Germinal center (tissue), 1 donor: ENCODE measurements around the gene CIZ1.

Experiments used
- DNase-seq: peaks from one replicate; pipeline ENCODE4 v3.0.0; 2012; ENCODE audit warnings: mixed read lengths, low spot score

Gene CIZ1

GRCh38 chr9:128124873-128125579 lies 66.3 kb downstream of the CIZ1 start:
- DNase-seq = no peak

GRCh38 chr9:128124451-128124850 lies 66.9 kb downstream of the CIZ1 start:
- DNase-seq = no peak

GRCh38 chr9:128123451-128124080 lies 67.8 kb downstream of the CIZ1 start:
- no peak for DNase-seq

GRCh38 chr9:128122809-128123175 lies 68.6 kb downstream of the CIZ1 start:
- no peak for DNase-seq

- no peak for DNase-seq
Measured at GRCh38 chr9:128121924-128122808, 69.2 kb downstream of the CIZ1 start.

- no peak for DNase-seq
Measured at GRCh38 chr9:128121466-128121810, 69.9 kb downstream of the CIZ1 start.

GRCh38 chr9:128120741-128121465 lies 70.5 kb downstream of the CIZ1 start:
- DNase-seq = no peak

- no peak for DNase-seq
Measured at GRCh38 chr9:128120061-128120740, 71.2 kb downstream of the CIZ1 start.

GRCh38 chr9:128118971-128119665 lies 72.3 kb downstream of the CIZ1 start:
- DNase-seq = no peak

GRCh38 chr9:128118472-128118857 lies 72.9 kb downstream of the CIZ1 start:
- DNase-seq = no peak

GRCh38 chr9:128117613-128118471 lies 73.5 kb downstream of the CIZ1 start:
- peak; percentile 89 for DNase-seq

GRCh38 chr9:128116104-128117083 lies 75.0 kb downstream of the CIZ1 start:
- DNase-seq = no peak
